MM.1S (cell line): ENCODE data around the gene COPG2.

Experiments
- CTCF ChIP-seq: fragments of 300-600 bp; sonication (generic); IDR thresholded peaks from 2 replicates; pipeline ENCODE4 v1.5.1; 2016; ENCODE audit warnings: antibody characterized with exemption, low read length, mixed read lengths
- EZH2 ChIP-seq: fragments of 300-600 bp; sonication (generic); optimal IDR thresholded peaks from 2 replicates; pipeline ENCODE3; 2017; ENCODE audit warnings: low read depth, mild to moderate bottlenecking, antibody characterized with exemption, low read length, mixed read lengths
- EZH2phosphoT487 ChIP-seq: fragments of 300-600 bp; sonication (generic); IDR thresholded peaks from 2 replicates; pipeline ENCODE4 v1.6.1; 2018; ENCODE audit warnings: antibody characterized with exemption, low read length

- TF ChIP-seq CTCF (peak; percentile 96), EZH2 (no peak), EZH2phosphoT487 (no peak)
Measured at GRCh38 chr7:130486114-130486953, 182.2 kb downstream of the COPG2 start.
